HG03103 (cell line): Measurements from ENCODE around the gene CADPS2.

Experiments used
- ATAC-seq: cut with Tn5 transposase; IDR thresholded peaks from one replicate; pipeline ENCODE4 v1.9.1; 2021; ENCODE audit warnings: low read depth; ENCODE audit not compliant: unreplicated experiment

Gene CADPS2

GRCh38 chr7:122622682-122623081 lies 263.6 kb downstream of the CADPS2 start:
- ATAC-seq, result no peak

GRCh38 chr7:122619664-122620063 lies 266.6 kb downstream of the CADPS2 start:
- no peak for ATAC-seq

GRCh38 chr7:122618585-122619189 lies 267.6 kb downstream of the CADPS2 start:
- no peak for ATAC-seq

- no peak for ATAC-seq
These were observed 269.3 kb downstream of the CADPS2 start for GRCh38 chr7:122616951-122617350.

- no peak for ATAC-seq
These were observed 280.3 kb downstream of the CADPS2 start for GRCh38 chr7:122605929-122606328.

- ATAC-seq, result no peak
These were observed 282.0 kb downstream of the CADPS2 start for GRCh38 chr7:122604251-122604650.

- no peak for ATAC-seq
These were observed 283.5 kb downstream of the CADPS2 start for GRCh38 chr7:122602800-122603199.

- ATAC-seq, result no peak
These were observed 285.6 kb downstream of the CADPS2 start for GRCh38 chr7:122600630-122601029.

GRCh38 chr7:122600042-122600441 lies 286.2 kb downstream of the CADPS2 start:
- ATAC-seq, result no peak

- no peak for ATAC-seq
These were observed 289.0 kb downstream of the CADPS2 start for GRCh38 chr7:122597277-122597676.

- ATAC-seq, result no peak
These were observed 290.4 kb downstream of the CADPS2 start for GRCh38 chr7:122595885-122596284.

- no peak for ATAC-seq
These were observed 297.6 kb downstream of the CADPS2 start for GRCh38 chr7:122588621-122589020.

- ATAC-seq, result no peak
These were observed 301.5 kb downstream of the CADPS2 start for GRCh38 chr7:122584676-122585251.

GRCh38 chr7:122578350-122578749 lies 307.9 kb downstream of the CADPS2 start:
- ATAC-seq, result no peak

- ATAC-seq, result no peak
These were observed 308.7 kb downstream of the CADPS2 start for GRCh38 chr7:122577449-122578003.

- no peak for ATAC-seq
These were observed 313.6 kb downstream of the CADPS2 start for GRCh38 chr7:122572706-122573105.

- ATAC-seq, result no peak
These were observed 324.9 kb downstream of the CADPS2 start for GRCh38 chr7:122561326-122561725.

- no peak for ATAC-seq
These were observed 329.3 kb downstream of the CADPS2 start for GRCh38 chr7:122556873-122557542.

GRCh38 chr7:122556219-122556618 lies 330.0 kb downstream of the CADPS2 start:
- no peak for ATAC-seq

- ATAC-seq, result no peak
These were observed 332.5 kb downstream of the CADPS2 start for GRCh38 chr7:122553761-122554160.

- no peak for ATAC-seq
These were observed 333.5 kb downstream of the CADPS2 start for GRCh38 chr7:122552769-122553168.

GRCh38 chr7:122550545-122550944 lies 335.7 kb downstream of the CADPS2 start:
- ATAC-seq, result no peak
